ENCODE measurements around the gene CDYL2.
A peak's percentile ranks its signal among the peaks of the same experiment; 100 is the strongest.

CDYL2 gene

DNA sequence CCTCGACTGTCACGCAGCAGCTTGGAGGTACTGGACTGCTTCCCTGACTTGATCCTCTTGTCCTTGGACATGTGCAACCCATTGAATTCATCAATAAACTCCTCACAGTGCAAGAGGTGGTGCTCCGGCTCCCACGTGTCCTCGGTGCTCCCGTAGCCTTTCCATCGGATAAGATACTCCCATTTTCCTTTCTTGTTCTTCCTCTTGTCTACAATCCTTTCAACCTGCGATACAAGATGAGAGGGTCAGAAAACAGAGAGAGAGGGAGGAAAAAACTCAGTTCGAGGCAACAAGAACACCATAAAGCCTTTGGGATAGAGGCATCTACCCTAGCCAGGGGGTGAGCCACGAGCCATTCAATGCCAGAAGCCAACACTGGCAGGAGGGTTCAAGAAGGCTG is 119.5 kb downstream of the CDYL2 start:
- H3K27me3 Mint-ChIP-seq: no peaks in the 10 kb centered on the region
- no peak overlapping the region for H3K27ac Mint-ChIP-seq

DNA sequence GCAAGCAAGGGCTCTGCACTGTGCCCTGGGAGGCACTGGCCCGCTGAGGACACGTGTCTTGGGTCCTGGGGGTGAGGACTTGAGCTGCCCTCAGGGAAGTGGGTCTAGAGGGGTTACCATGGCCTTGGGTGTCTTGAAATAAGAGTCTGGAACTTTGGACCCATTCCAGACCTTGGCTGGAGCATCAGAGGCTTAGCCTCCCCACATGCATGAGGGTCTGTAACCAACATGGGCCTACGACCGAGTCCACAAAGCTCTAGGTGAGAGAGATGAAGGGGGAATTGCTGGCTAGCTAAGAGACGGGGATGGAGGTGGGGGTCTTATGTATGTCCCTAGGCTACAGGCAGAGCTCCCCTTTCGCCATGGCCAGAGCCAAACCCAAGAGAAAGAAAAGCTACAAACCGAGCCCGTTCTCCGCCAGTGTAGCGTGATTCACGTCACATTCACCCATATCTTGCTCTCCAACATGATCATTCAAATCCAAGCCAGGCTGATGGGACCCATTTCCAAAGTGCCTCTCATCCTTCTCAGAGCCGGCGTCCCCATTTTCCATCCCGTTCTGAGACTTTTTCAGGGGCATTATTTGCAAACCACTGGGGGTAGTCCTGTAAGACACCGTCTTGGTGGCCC is 120.1 kb downstream of the CDYL2 start:
- Mint-ChIP-seq H3K27ac (no peak overlapping the region), H3K27me3 (no peaks in the 10 kb centered on the region), H3K9me3 (peaks cover 11 to 14% of the 10 kb centered on the region in 2 donors), H3K4me1 (peaks cover 6% of the 10 kb centered on the region), H3K4me3 (no peak overlapping the region)
- DNase-seq (no peak), ATAC-seq (no peak)

More for the DNA sequence above, 119.5 kb downstream of the CDYL2 start:
- DNase-seq (no peak), ATAC-seq (no peak)
- Mint-ChIP-seq H3K4me3 (no peak overlapping the region), H3K9me3 (peaks cover 5 to 8% of the 10 kb centered on the region in 2 donors), H3K4me1 (peaks cover 6% of the 10 kb centered on the region)

DNA sequence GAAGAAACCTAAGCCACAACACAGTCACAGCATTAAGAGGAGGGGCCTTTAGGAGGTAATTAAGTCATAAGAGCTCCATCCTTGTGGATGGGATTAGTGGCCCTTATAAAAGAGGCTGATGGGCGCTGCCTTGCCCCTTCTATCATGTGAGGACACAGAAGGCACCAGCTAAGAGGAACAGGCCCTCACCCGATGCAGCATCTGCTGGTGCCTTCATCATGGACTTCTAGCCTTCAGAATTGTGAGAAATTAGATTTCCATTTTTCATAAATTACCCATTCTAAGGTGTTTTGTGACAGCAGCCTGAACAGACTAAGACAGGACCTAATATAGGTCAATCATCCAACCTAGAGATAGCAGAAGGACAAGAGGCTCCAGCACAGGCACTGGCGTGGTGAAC is 120.8 kb downstream of the CDYL2 start:
- Mint-ChIP-seq H3K4me3 (no peak overlapping the region), H3K27ac (no peak overlapping the region), H3K9me3 (peaks cover 11 to 14% of the 10 kb centered on the region in 2 donors), H3K27me3 (no peaks in the 10 kb centered on the region), H3K4me1 (peaks cover 2% of the 10 kb centered on the region)
- DNase-seq (no peak), ATAC-seq (no peak)

DNA sequence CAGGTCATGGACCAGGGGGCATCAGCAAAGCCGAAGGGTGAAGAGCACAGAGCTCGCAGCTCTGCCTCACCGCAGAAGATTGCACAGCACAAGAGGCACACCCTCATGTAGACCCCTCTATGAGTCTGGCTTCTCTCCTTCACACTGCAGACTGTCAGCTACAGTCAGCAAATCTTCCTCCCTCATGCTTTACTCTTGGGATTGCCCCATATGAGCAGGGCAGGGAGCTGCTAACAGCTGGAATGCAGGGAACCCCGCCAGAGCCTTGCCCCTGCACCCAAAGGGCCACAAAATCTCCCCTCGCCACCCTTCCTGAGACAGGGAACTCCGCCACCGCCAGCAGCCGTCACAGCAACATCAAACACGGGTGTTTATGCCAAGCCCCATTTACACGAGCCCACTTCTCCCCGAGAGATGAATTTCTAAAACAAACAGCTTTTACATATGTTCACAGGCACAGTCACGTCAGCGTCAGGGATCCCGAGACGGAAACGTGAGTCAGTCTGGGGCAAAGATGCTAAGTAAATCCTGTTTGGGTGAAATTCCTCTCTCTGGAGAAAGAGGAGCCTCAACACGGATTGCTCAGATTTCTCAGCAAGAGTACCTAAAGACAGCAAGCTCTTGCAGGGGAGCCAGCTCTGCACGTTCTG is 121.9 kb downstream of the CDYL2 start:
- Mint-ChIP-seq H3K4me3 (no peak overlapping the region), H3K4me1 (no peaks in the 10 kb centered on the region), H3K27ac (no peak overlapping the region), H3K9me3 (peaks cover 11 to 14% of the 10 kb centered on the region in 2 donors), H3K27me3 (no peaks in the 10 kb centered on the region)
- ATAC-seq (no peak), DNase-seq (no peak)

DNA sequence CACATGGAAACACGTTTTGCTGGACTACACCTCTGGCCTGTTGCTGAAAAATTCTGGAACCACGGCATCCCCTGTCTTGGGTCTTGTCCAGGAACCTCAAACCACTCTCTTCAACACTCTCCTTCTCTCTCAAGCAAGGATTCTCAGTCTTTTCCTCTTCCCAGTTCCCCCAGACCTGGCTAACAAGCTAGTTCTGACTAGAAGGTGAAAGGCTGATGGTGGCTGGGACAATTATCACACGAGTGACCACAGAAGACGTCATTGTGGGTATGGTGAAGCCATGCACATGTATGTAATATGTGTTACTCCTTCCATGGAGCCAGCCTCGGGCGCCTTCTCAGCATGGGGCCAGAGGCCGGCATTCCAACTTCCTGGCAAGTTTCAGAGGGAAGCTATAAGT is 123.0 kb downstream of the CDYL2 start:
- H3K27ac Mint-ChIP-seq: no peak overlapping the region
- DNase-seq: no peak
- peaks cover 2% of the 10 kb centered on the region for H3K4me1 Mint-ChIP-seq
- no peak for ATAC-seq
- H3K27me3 Mint-ChIP-seq: no peaks in the 10 kb centered on the region
- no peak overlapping the region for H3K4me3 Mint-ChIP-seq
- peaks cover 11 to 14% of the 10 kb centered on the region in 2 donors for H3K9me3 Mint-ChIP-seq

DNA sequence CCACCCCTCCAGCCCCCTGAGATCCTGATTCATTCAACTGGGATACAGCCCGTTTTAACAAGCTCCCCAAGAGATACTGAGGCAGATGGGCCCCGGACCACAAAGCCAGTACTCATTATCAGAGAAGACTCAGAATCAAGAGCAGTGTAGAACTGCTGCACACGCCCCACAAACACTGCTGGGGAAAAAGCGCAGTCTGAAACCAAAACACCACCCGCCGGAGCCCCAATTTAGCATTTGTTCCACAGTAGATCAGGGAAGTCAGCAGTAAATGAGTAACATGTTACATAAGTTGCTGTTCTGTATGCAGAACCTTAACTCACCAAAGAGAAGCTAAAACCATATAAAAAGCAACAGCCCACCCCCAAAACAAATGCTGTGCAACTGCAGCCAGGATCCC is 123.6 kb downstream of the CDYL2 start:
- H3K4me1 Mint-ChIP-seq: peaks cover 6% of the 10 kb centered on the region
- H3K9me3 Mint-ChIP-seq: peaks cover 11 to 14% of the 10 kb centered on the region in 2 donors
- ATAC-seq: no peak
- no peak overlapping the region for H3K27ac Mint-ChIP-seq
- DNase-seq: no peak
- H3K27me3 Mint-ChIP-seq: no peaks in the 10 kb centered on the region
- H3K4me3 Mint-ChIP-seq: no peak overlapping the region

DNA sequence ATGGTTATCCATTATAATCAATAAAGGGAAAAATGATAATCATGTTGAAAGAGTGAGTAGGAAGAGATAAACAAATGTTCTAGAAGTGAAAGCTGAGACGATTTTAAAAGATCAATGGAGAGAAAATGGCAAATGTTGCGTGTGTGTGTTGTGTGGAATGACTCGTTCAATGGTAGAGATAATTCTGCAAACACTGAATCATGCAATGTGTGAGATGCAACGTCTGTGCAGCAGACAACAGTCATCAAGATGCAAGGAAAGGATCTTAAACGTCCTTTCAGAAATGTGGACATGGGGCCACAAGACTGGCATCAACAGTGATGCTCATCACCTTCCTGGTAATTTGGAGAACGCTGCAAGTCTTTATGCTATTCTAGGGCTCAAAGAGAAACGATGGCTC is 124.4 kb downstream of the CDYL2 start:
- peaks cover 11 to 14% of the 10 kb centered on the region in 2 donors for H3K9me3 Mint-ChIP-seq
- H3K4me1 Mint-ChIP-seq: peaks cover 6% of the 10 kb centered on the region
- ATAC-seq (no peak), DNase-seq (no peak)
- no peak overlapping the region for H3K4me3 Mint-ChIP-seq
- no peak overlapping the region for H3K27ac Mint-ChIP-seq
- no peaks in the 10 kb centered on the region for H3K27me3 Mint-ChIP-seq

DNA sequence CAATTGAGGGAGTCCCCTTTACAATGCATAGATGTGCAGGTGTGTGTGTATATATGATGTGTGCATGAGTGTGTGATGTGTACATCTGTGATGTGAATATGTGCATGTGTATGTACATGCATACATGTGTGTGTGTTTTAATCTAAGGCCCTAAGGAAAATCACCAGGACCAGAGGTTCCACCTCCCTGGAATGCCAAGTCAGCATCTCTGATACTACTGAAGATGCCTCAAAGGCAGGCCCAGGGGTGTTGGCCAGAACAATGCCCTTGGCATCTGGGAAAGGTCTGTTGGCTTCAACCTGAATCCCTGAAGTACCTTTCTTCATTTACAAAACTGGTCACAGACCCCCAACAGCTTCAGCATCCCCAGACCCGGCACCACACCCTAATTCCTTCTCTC is 129.5 kb downstream of the CDYL2 start:
- Mint-ChIP-seq H3K4me1 (peaks cover 13% of the 10 kb centered on the region), H3K27ac (peak overlapping the region in 1 of 2 donors; percentile 32), H3K4me3 (no peak overlapping the region), H3K9me3 (peaks cover 10 to 17% of the 10 kb centered on the region in 2 donors), H3K27me3 (no peaks in the 10 kb centered on the region)
- DNase-seq (no peak), ATAC-seq (no peak)

DNA sequence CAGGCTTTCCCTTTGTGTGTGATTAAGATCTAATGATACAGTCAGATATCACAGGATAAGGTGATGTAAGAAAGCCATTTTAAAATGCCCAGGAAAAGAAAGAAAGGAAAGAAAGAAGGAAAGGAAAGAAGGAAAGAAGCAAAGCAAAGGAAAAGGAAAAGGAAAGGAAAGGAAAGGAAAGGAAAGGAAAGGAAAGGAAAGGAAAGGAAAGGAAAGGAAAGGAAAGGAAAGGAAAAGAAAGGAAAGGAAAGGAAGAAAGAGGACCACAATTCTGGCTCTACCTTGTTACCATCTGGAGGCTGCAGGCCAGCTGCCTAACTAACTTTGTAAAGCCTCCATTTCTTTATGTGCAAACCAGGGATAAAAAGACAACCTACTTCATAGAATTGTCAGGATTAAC is 132.0 kb downstream of the CDYL2 start:
- Mint-ChIP-seq H3K4me3 (no peak overlapping the region), H3K27me3 (no peaks in the 10 kb centered on the region), H3K9me3 (peaks cover 11 to 22% of the 10 kb centered on the region in 2 donors), H3K27ac (no peak overlapping the region), H3K4me1 (peaks cover 22% of the 10 kb centered on the region)
- DNase-seq (no peak), ATAC-seq (no peak)

DNA sequence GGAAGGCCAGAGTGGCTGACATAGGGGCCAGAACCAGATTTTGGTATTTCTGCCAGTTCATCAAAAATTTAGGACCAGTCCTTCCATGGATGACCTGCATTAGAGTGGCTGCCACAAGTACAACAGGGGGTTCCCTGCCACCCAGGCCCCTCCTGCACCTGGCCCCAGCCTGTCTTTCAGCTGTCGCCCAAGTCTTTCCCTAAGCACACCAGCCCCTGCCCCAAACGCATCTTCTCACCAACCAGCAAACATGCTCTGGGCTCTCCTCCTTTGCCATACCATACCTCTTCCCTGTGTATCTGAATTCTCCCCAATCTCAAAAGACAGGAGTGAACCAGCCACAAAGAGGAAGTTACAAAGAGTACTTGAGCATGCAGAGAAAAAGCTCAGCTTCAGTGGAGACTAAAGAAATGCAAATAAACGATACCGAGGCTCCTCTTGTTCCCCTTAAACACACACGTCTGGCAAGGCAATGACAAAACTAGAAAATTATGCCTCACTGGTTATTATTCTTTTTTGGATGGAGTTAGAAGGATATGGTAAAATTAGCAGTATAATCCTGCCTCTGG is 133.0 kb downstream of the CDYL2 start:
- H3K4me3 Mint-ChIP-seq: no peak overlapping the region
- no peaks in the 10 kb centered on the region for H3K27me3 Mint-ChIP-seq
- DNase-seq (no peak), ATAC-seq (no peak)
- no peak overlapping the region for H3K27ac Mint-ChIP-seq
- H3K9me3 Mint-ChIP-seq: peaks cover 11 to 22% of the 10 kb centered on the region in 2 donors
- H3K4me1 Mint-ChIP-seq: peaks cover 20% of the 10 kb centered on the region

DNA sequence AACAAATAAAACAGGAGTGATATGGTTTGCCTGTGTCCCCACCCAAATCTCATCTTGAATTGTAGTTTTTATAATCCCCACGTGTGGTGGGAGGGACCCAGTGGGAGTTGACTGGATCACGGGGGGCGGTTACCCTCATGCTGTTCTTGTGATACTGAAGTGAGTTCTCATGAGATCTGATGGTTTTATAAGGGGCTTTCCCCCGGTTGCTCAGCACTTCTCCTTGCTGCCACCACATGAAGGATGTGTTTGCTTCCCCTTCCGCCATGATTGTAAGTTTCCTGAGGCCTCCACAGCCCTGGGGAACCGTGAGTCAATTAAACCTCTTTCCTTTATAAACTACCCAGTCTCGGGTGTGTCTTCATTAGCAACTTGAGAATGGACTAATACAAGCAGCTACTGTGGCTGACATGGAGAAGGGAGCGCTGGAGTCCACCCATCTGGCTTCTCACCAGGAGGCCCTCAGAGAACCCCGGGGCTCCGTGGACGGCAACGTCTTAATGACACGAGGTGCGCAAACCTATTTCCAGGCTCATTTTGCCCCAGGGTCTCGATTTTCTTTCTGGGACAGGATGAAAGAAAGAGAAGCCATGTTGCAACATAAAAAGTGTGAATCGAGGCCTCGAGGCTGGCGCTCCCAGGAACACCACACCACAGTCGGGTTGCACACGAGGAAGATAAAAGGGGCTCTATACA is 134.1 kb downstream of the CDYL2 start:
- H3K9me3 Mint-ChIP-seq: peaks cover 11 to 22% of the 10 kb centered on the region in 2 donors
- ATAC-seq (no peak), DNase-seq (peak in 1 of 2 donors; percentile 25)
- no peak overlapping the region for H3K4me3 Mint-ChIP-seq
- peaks cover 17% of the 10 kb centered on the region for H3K4me1 Mint-ChIP-seq
- H3K27ac Mint-ChIP-seq: no peak overlapping the region
- H3K27me3 Mint-ChIP-seq: no peaks in the 10 kb centered on the region

DNA sequence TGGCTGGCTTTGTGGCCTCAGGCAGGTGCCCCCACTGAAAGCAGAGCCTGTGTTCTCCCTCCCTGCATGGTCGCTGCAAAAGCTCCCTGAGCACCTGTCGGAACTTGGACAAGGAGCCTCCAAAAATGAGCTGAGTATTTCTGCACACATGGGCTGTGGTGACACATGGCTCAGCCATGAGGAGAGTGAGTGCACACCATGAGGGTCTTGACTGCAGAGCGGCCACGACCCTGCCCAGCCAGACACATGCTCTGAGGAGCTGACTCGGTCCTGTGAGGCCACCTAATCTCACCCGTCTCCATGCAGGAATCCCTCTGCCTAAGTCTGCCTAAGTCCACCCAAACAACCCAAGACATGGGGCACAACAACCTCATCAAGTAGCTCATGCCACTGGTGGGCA is 134.7 kb downstream of the CDYL2 start:
- Mint-ChIP-seq H3K4me3 (no peak overlapping the region), H3K9me3 (peaks cover 11 to 22% of the 10 kb centered on the region in 2 donors), H3K27ac (no peak overlapping the region), H3K27me3 (no peaks in the 10 kb centered on the region), H3K4me1 (peaks cover 17% of the 10 kb centered on the region)
- ATAC-seq (no peak), DNase-seq (no peak)

DNA sequence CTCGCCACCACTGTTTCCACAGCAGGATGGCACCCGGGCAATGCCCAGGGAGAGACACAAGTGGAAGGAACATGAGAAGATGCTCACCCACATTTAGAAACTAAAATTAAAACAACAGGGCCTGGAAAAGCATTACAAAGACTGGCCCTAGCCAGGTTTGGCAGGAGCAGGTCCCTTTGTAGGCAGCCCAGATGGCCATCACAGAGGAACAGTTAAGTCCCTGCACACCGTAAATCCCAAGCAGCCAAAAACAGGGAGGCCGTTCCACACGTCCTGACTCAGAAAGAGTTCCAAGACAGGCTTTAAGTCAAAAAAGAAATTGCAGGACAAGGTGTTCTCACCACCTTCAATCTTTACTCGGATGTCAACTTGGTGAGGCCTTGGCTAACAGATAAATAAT is 136.5 kb downstream of the CDYL2 start:
- Mint-ChIP-seq H3K4me3 (no peak overlapping the region), H3K4me1 (peaks cover 17% of the 10 kb centered on the region), H3K9me3 (peaks cover 11 to 22% of the 10 kb centered on the region in 2 donors), H3K27ac (no peak overlapping the region), H3K27me3 (no peaks in the 10 kb centered on the region)
- DNase-seq (no peak), ATAC-seq (no peak)

DNA sequence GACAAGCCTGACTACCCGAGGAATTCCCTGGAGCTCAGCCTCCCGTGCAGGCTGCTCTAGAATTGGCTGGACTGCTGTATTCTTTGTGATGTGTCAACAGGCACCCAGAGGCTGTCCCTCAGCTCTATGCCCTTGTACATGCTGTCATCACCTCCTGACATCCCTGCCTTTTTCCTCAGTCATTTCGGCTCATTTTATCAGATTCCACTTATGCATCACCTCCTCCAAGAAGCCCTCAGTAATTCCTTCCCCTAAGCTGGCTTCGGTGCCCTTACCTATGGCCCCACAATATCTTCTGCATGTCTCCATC is 137.2 kb downstream of the CDYL2 start:
- Mint-ChIP-seq H3K27me3 (no peaks in the 10 kb centered on the region), H3K4me3 (no peak overlapping the region), H3K9me3 (peaks cover 11 to 22% of the 10 kb centered on the region in 2 donors), H3K4me1 (peaks cover 17% of the 10 kb centered on the region), H3K27ac (no peak overlapping the region)
- DNase-seq: no peak
- no peak for ATAC-seq

DNA sequence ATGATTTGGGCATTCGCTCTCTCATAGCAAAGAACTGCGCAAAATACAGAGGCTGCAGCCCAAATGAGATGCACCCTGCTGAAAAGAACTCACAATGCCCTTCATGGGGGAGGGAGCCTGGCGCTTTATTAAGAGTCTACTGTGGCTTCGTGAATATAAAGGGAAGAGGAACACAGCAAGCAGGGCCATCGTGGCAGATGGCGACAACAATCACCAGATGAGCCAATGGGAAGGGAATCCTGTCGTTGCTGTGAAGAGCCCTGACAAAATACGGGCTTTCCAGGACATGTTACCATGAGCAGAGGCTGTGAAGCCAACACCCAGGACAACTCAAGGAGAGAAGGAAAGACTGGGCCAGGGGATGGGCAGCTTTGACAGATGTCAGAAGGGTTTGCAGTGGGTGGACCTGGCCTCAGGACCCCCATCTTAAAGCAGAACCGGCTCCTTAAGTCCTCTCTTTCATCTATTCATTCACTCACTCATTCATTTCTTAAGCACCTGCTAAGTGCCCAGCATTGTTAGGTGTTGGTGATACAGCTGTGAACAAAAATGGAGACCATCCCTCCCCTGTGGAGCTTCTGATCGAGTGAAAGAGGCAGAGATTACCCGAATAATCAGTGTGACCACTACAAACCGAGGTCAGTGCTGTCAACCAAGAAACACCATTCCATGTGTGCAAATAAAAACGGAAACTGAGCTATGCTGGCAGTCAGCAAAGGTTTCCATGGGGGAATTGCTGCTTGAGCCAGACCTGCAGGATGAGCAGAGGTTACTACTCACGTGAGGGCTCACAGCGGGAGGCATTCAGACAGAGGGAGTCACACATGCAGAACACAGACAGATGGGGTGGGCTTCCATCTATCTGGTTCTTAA is 137.8 kb downstream of the CDYL2 start:
- Mint-ChIP-seq H3K27ac (no peak overlapping the region), H3K4me3 (no peak overlapping the region), H3K9me3 (peaks cover 11 to 22% of the 10 kb centered on the region in 2 donors), H3K4me1 (peaks cover 17% of the 10 kb centered on the region), H3K27me3 (no peaks in the 10 kb centered on the region)
- no peak for ATAC-seq
- no peak for DNase-seq

Measured in stimulated activated naive CD8-positive, alpha-beta T cell treated with anti-CD3 and anti-CD28 coated beads, Interleukin-15, amount 100 ng/mL, for 72 hours (primary cell).